Stimulated activated CD8-positive, alpha-beta memory T cell treated with anti-CD3 and anti-CD28 coated beads, Interleukin-4, amount 100 ng/mL, for 24 hours (primary cell): ENCODE data around the gene NDC80.

Experiments used
- DNase-seq: peaks from one replicate; pipeline ENCODE4 v3.0.0-alpha.2; 2020; ENCODE audit warnings: low read depth

NDC80 gene

DNA sequence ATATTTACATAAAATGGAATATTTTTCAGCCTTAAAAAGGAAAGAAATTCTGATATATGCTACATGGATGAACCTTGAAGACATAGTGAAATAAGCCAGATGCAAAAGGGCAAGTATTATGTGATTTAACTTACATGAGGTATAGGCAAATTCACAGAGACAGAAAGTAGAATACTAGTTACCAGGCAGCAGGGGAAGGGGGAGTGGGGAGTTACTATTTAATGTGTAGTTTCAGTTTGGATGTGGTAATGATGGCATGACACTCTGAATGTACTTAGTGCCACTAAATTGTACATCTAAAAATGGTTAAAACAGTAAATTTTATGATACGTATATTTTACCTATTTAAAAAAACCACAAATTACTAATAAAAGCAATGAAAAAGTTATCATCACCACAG lies 12.1 kb upstream of the NDC80 start:
- DNase-seq: no peak

DNA sequence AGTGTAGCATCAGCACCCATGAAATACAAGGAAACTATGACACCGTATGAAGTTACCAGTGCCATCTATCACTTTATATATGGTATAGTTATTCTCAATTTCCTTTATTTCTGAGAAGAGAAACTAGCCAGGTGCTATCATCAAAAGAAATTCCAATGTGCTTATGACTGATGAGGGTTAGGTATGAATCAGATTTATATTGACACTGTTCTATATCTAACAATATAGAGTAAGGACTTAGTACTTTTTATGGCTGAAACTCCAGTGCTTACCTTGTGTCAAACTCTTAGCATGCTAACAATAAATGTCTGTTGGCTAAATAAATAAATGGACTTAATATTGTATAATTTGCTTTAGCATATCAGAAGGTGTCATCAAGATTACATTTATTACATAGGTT lies 7.0 kb upstream of the NDC80 start:
- DNase-seq: no peak

DNA sequence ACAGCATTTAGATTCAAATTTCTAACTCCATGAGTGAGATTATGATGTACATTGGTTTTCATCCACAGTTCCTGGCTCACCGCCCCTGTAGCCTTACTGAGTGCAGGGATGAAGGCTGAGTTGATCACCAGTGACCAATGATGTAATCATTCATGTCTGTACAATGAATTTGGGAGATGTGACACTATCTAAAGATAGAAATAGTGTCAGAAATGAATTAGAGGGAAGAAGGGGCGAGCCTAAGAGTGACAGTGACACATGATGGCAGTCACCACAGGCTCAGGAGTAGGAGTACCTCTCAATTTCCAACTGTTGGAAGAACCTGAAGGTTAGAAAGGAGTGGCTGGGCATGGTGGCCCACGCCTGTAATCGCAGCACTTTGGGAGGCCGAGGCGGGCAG lies 3.2 kb upstream of the NDC80 start:
- no peak for DNase-seq

DNA sequence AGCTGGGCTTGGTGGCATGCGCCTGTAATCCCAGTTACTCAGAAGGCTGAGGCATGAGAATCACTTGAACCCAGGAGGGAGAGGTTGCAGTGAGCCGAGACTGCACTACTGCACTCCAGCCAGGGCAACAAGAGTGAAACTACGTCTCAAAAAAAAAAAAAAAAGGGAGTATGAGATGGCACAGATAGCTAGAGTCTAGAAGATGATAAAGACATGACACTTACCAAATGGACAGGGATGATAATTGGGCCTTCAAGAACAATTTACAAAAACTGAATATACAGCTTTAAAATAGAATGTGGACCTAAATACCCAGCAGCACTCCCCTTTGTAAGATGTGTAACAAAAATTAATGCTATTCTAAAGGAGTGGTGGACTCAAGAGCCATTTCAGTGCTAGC lies 2.8 kb upstream of the NDC80 start:
- DNase-seq: no peak

DNA sequence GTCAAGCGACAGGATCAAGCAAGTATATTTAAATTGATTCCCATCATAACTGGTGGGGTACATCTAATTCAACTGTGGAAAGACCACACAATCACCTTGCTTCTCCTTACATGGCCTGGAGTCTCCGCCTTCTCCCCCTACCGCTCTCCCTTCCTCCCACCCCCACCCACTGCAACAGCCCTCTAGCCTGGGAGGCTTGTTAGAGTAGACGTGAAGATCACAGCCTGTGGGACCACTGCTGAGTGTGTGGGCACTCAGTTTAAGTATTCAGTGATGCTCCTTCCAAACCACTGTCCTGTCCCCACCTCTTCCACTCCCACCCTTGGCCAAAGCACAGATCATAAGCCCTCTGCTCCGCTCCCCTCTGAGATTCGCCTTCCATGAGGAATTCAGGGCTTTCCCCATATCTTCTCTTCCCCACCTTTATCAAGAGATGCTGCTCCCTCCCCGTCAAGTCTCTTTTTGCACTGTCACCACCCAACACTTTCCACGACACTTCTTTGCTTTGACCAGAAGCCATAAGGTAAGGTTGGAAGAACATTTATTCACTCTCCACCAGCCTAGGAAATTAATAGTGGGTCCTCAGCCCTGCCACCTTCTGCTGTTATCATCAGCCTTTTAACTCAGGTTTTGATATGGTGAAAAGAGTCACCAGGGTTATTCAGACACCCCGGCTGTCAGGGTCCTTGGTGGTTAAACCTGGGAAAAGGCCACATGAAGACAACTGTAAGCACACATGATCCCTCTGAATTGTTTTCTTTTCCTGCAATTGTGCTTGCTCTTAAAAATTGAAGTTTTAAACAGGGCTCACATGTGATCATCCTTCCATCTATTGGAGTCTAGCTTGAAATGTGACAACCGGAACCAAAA lies 1.8 kb upstream of the NDC80 start:
- DNase-seq: no peak

DNA sequence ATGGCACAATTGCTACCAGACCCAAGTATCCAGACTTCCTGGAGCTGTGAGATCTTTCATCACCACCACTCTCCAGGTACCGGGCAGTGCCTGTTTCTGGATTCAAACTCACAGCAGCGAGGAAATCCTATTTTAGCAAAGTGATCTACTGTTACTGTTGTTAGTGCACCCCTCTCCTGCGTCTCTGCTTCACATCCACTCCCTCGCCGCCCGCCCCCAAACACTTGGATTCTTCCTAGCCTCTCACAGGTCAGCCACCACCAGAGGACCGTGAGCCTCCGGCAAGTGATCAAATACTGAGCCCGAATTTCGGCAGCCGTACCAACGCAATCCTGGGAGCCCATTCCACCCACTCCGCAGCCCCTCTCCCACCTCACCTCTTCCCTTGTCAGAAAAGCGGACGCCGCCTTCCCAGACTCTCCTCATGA lies 571 bp upstream of the NDC80 start:
- peak; percentile 45 for DNase-seq

DNA sequence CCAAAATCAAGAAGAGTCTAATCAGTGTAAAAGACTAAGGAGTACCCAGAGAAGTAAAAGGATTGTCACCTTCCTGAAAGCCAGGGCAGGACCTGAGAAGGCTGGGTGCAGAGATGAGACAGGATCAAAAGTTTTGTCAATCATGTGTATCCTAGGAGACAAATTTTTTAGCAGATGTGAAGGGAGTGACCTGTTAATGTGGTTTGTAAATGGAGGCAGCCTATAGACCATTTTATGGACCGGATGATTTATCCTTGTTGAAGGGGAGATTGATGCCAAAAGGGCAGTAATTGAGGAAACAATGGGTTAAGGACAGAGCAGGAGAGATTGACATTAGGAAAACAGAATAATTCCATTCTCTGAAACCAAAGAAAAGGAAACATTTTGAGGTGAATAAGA lies 813 bp downstream of the NDC80 start:
- no peak for DNase-seq

DNA sequence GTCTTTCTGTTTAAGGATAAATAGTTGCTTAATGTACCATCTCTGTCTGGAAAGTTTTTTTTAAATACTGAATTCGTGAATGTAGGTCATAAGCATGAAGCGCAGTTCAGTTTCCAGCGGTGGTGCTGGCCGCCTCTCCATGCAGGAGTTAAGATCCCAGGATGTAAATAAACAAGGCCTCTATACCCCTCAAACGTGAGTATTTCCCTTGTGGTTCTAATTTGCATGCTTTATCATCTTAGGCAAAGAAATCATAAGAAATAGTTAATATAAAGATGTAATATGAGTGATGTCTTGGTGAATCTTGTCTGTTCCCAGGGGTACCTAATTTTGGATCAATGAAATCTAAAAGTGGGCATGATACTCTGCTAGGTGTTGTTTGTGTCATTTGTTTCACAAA lies 1.5 kb downstream of the NDC80 start:
- DNase-seq: no peak

DNA sequence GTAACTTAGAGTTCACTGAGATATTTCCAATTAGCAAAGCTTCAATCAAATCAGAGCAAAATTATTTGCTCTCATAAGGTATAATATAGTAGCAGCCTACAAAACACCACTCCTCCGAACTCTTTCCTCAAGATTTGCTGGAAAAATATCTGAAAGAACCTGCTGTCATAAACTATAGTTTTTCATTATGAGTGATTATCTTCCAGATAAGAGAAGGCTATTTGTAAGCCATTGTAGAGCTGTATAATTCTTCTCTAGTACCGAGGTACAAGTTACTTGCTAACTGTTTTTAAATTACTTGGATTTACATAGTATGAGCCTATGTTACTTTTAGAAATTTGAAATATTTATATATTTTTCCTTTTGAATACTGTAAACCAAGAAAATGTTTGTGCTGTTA lies 2.1 kb downstream of the NDC80 start:
- no peak for DNase-seq

DNA sequence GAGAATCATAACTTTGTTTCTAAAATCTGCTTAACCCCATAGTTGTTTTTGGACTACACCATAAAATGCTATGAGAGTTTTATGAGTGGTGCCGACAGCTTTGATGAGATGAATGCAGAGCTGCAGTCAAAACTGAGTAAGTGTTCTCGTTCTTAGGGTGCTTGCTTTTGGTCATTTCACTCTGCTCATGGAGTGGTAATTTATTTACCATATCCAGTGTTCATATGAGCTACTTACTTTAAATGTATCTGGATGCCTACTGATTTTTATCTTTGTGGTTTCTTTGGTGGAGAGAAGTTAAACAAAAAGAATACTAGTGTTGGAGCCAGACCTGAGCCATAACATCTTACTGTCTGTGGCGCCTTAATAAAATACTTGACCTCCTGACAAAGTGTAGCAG lies 16.4 kb downstream of the NDC80 start:
- no peak for DNase-seq

DNA sequence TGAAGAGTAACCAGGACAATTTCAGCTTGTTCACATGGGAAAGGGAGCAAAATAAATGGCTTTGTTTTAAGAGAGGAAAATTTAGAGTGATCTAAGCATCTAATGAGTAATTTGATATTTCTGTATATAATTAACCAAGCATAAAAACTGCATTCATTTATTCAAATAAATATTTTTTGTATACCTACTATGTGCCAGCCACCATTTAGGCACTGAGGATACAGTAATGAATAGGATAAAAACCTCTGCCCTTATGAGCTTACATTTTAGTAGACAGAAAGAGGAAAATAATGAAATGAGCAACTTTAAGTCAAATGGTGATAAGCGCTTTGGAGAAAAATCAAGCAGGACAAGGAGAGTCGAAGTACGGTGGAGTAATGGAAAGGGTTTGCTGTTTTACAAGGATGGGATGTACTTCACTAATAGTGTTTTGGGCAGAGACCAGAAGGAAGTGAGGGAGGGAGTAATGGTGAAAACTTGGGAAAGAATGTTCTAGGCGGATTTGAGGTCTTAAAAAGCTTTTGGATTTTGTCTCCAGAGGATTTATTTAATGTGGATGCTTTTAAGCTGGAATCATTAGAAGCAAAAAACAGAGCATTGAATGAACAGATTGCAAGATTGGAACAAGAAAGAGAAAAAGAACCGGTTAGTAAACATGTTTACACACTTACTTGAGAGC lies 17.4 kb downstream of the NDC80 start:
- DNase-seq: no peak

DNA sequence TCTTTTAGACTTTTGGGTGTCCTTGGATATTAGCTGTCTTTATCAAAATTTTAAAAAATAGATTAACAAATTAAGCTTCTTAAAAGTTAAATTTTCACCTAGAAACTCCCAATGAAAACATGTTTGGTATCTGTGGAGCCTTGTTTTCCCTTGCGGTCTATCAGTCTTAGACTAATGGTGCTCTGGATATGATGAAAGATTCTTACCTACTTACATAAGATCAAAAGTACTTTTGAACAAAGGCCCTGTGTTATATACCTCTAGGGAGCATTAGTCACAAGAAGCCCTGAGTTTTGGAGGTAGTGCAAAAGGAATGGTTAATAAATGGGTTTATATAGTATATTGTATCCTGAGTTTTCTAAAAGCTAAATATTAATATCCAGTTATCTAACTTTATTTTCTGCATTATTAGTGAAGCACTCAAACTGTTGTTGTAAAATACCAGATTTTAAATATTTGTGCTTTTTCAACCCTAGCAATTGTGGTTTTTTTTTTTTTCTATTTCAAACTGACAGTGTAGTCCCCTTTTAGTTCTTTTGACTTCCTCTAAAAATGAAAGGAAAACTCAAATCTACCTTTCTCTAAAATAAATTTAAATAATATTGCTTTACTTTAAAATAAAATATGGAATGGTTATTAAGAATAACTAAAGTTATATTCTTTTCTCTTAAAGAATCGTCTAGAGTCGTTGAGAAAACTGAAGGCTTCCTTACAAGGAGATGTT lies 18.1 kb downstream of the NDC80 start:
- no peak for DNase-seq

DNA sequence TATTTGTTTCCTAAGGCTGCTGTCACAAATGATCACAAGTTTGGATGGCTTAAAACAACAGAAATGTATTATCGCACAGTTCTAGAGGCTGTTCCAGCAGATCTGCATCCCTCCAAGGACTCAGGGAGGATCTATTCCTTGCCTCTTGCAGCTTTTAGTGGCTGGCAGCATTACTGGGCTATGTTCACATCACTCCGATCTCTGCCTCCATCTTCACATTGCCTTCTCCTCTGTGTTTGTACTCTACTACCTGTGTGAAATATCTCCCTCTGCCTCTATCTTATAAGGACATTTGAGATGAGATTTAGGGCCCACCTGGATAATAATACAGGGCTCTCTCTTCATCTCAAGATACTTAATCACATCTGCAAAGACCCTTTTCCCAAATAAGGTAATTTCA lies 18.9 kb downstream of the NDC80 start:
- no peak for DNase-seq

DNA sequence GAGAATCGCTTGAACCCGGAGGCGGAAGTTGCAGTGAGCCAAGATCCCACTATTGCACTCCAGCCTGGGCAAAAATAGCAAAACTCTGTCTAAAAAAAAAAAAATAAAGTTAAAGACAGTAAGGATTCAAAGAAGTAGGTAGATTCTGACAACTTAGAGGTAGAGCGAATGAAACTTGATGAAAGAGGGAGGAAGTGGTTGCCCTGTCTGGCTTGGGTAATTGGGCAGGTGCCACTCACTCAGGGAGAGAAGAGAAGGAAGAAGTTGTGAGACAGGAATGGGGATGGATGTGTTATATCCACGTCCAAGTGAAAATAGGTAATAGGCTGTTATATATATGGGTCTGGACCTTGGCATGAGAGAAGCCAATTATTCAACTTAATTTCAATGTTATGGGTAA lies 26.3 kb downstream of the NDC80 start:
- DNase-seq: no peak

DNA sequence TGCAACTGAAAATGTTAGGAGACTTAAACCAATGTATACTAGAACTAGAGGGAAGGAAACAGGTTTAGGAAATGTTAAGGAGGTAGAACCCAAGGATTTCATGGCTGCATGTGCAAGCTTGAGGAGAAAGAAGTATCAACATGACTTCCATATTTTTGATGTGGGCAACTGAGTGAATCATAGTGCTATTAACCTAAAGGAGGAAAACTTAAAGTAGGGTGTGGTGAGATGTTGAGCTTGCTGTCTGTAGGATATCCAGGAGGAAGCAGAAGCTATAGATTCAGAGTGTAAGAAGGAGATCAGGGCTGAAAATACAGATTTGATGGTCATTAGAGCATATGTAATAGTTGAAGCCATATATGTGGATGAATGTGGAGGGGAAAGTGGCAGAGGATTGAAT lies 31.5 kb downstream of the NDC80 start:
- DNase-seq: no peak

DNA sequence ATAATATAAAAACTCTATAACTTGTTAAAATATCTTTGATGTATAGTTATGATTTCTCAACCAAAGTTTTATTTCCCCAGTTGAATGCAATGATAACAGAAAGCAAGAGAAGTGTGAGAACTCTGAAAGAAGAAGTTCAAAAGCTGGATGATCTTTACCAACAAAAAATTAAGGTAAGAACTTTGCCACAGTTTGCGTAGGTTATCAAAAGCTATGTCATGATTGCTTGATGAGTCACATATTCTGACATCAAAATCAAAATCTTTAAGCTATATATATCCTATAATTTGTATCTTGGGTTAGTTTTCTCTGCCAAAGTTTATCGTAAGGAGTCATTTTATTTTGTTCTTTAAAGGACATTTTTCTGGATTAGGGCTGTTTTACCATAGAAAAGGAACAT lies 35.0 kb downstream of the NDC80 start:
- DNase-seq: no peak

DNA sequence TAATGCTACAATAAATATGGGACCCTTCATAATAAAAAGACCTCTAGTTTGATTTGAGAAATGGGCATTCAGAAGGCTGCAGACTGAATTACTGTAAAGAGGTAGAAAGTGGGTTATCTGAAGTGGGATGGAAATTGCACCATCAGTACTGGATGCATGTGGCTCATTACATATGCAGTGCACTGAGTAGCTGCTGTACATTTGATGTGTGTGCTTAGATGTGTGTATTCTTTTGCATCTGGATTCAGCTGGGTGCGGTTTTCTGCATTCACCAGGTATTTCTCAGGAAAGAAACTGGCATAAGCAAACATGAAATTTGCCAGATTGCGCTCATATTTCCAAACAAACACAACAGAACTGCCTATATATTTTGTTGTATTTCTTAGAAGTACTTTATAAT lies 38.2 kb downstream of the NDC80 start:
- DNase-seq: no peak

DNA sequence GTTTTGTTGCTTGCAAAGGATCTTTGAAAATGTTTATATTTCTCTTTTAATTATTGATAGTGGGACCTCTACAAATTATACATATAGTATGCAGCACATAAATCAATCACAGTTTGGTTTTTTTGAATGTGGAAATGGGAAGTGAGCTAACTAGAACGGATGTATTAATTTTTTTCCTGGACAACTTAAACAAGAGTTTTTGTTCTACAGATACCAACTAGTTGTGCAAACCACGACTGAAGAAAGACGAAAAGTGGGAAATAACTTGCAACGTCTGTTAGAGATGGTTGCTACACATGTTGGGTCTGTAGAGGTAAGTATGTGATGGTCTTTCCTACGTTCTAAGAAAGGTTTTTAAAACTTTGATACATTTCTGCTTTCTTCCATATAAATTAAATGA lies 39.2 kb downstream of the NDC80 start:
- DNase-seq: no peak

DNA sequence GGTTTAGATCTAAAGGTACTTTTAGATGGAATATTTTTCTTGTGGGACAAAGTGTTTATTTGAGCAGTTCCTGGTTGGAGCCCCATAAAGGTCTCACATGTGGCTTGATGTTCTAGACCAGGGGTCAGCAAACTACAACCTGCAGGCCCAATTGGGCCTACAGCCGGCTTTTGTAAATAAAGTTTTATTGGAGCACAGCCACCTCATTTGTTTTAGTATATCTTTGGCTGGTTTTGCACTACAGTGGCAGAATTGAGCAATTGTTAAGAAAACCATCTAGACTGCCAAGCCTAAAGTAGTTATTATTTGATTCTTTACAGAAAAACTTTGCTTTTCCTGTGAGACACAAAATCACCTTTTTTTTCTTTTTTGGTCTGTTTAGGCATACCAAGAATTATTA lies 41.6 kb downstream of the NDC80 start:
- no peak for DNase-seq

DNA sequence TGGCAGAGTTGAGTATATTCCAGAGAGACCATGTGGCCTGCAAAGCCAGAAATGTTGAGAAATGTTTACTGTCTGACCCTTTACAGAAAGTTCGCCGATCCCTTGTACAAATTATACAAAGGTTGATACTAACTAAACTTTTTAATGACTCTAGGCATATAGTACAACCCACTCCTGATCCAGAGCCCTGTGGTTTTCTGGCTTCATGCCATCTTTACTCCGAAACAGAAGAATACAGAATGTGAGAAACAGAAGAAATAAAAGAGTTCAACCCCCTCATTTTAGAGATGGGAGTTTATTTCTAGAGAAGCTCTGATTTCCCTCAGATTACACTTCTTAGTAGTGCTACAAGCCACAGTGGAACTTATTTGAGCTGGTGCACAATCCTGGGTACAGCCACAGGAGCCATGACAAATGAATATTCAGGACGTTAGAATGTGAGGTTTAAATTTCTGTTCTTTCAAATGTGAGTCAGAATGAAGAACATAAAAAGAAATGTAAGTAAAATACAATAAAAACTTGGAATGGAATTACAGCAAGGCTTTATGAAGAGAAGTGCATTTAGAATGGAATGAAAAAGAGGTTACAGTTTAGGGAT lies 46.1 kb downstream of the NDC80 start:
- no peak for DNase-seq

DNA sequence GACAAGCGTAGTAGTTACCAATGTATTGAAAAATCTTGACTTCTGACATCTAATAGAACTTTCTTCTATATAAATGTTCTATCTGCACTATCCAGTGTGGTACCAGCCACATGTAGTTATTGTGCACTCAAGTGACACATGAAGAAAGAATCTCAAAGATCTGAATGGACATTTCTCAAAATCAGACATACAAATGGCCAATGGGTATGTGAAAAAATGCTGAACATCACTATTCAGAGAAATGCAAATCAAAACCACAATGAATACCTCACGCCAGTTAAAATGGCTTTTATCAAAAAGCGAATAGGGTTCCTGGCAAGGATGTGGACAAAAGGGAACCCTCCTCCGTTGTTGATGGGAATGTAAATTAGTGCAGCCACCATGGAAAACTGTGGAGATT lies 46.7 kb downstream of the NDC80 start:
- DNase-seq: no peak

DNA sequence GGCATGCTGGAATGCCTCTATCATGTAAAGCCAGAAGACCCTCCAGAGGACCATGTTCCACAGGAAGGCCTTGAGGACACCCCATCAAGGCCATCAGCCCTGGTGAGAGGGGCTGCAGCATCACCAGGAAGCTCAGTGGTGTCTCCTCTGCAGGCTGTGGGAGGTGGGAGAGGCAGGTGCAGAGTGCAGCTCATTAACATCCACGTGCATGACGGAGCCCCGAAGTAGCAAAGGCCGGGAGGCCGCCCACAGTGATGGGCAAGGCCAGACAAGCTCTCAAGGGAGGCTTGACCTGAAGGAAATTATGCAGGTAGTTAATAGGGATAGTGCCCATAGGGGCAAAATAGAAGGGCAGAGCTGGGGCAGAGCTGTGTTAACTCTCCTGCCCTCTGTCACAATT lies 53.9 kb downstream of the NDC80 start:
- DNase-seq: no peak

DNA sequence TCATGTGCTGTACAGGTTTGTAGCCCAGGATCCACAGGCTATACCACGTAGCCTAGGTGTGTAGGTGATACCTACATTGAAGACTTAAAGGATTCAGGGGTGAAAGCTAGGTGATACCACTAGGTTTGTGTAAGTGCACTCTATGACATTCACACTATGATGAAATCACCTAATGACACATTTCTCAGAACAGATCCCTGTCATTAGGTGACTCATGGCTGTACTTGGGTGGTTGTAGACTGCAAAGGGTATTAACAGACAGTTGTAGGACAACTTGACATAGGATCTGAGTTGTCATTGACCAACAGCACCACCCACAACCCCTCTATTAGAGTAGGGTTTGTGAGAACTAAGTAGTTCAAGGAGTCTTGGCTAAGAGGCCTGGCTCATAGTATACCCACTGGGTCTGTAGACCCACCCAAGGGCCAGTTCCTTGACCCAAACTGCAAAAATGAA lies 56.5 kb downstream of the NDC80 start:
- no peak for DNase-seq
